HEK293 (cell line): ENCODE results near the gene PSPH.

Experiments
- CTCF ChIA-PET: fragments of 350-600 bp; formaldehyde crosslinking; extraction: SDS; loops from one replicate; lab custom pipeline; 2021; ENCODE audit warnings: antibody characterized with exemption; lab: Yijun Ruan, JAX
- POLR2A ChIA-PET: fragments of 300-600 bp; formaldehyde crosslinking; extraction: SDS; loops from one replicate; lab custom pipeline; 2020; ENCODE audit warnings: antibody characterized with exemption, inconsistent platforms; lab: Yijun Ruan, JAX
- H3K27ac ChIP-seq: fragments of 200-500 bp; sonication (Bioruptor generic); 2 replicates; pipeline ENCODE4 v1.5.1; 2014; ENCODE audit warnings: low read depth, low read length, control low read depth, inconsistent platforms; ENCODE audit errors: extremely low read depth
- H3K36me3 ChIP-seq, 2 experiments: fragments of 200-500 bp in 1 of 2; sonication (Bioruptor generic) in 1 of 2; 1 replicate in 1 of 2; 2 replicates in 1 of 2; pipeline ENCODE4 v1.5.1; 2014 to 2017; ENCODE audit warnings: inconsistent platforms in 2 of 2, low read length in 2 of 2; ENCODE audit not compliant: control insufficient read depth in 2 of 2, insufficient read depth in 1 of 2
- H3K4me1 ChIP-seq: fragments of 200-500 bp; sonication (Bioruptor generic); 2 replicates; pipeline ENCODE4 v1.5.1; 2014; ENCODE audit warnings: mild to moderate bottlenecking, low read length, inconsistent platforms; ENCODE audit not compliant: control insufficient read depth, insufficient read depth
- H3K4me3 ChIP-seq: 2 replicates; pipeline ENCODE4 v1.5.1; 2011; ENCODE audit warnings: low read depth, mild to moderate bottlenecking, control low read depth, low read length, moderate library complexity
- H3K9me3 ChIP-seq: fragments of 200-500 bp; sonication (Bioruptor generic); 2 replicates; pipeline ENCODE4 v1.5.1; 2014; ENCODE audit warnings: low read depth, low read length, inconsistent platforms; ENCODE audit not compliant: control insufficient read depth, insufficient read depth
- IKZF3 ChIP-seq: fragments of 450-650 bp; IDR thresholded peaks from 2 replicates; pipeline ENCODE4 v1.5.0; 2018; ENCODE audit warnings: missing biosample characterization, mild to moderate bottlenecking, missing genetic modification characterization, moderate library complexity
- KLF8 ChIP-seq: fragments of 450-650 bp; formaldehyde crosslinking; IDR thresholded peaks from 2 replicates; pipeline ENCODE4 v1.5.1; 2016; ENCODE audit warnings: missing biosample characterization, missing genetic modification characterization
- KLF9 ChIP-seq: fragments of 450-650 bp; formaldehyde crosslinking; IDR thresholded peaks from 2 replicates; pipeline ENCODE4 v1.5.1; 2016; ENCODE audit warnings: missing biosample characterization, missing genetic modification characterization, low read depth
- PBX3 ChIP-seq: sonication (generic); formaldehyde crosslinking; IDR thresholded peaks from 2 replicates; pipeline ENCODE4 v1.8.1; 2022; ENCODE audit warnings: mild to moderate bottlenecking, moderate library complexity, missing genetic modification reagents
- ZBTB20 ChIP-seq: fragments of 450-650 bp; formaldehyde crosslinking; IDR thresholded peaks from 2 replicates; pipeline ENCODE4 v1.5.1; 2016; ENCODE audit warnings: missing biosample characterization, missing genetic modification characterization
- ZBTB48 ChIP-seq: fragments of 450-650 bp; formaldehyde crosslinking; IDR thresholded peaks from 2 replicates; pipeline ENCODE4 v1.5.1; 2016; ENCODE audit warnings: missing biosample characterization, missing genetic modification characterization
- ZBTB49 ChIP-seq: fragments of 450-650 bp; formaldehyde crosslinking; IDR thresholded peaks from 2 replicates; pipeline ENCODE4 v1.5.1; 2016; ENCODE audit warnings: missing biosample characterization, missing genetic modification characterization, low read depth
- ZNF155 ChIP-seq: fragments of 450-650 bp; formaldehyde crosslinking; IDR thresholded peaks from 2 replicates; pipeline ENCODE4 v1.5.1; 2016; ENCODE audit warnings: missing biosample characterization, missing genetic modification characterization
- ZNF157 ChIP-seq: fragments of 450-650 bp; formaldehyde crosslinking; IDR thresholded peaks from 2 replicates; pipeline ENCODE4 v1.5.1; 2016; ENCODE audit warnings: missing biosample characterization, missing genetic modification characterization
- ZNF18 ChIP-seq: fragments of 450-650 bp; formaldehyde crosslinking; IDR thresholded peaks from 2 replicates; pipeline ENCODE4 v1.5.1; 2016; ENCODE audit warnings: missing biosample characterization, missing genetic modification characterization
- ZNF211 ChIP-seq: fragments of 450-650 bp; formaldehyde crosslinking; IDR thresholded peaks from 2 replicates; pipeline ENCODE4 v1.5.1; 2016; ENCODE audit warnings: low read depth, missing biosample characterization, missing genetic modification characterization
- ZNF26 ChIP-seq: fragments of 450-650 bp; formaldehyde crosslinking; IDR thresholded peaks from 2 replicates; pipeline ENCODE4 v1.5.1; 2016; ENCODE audit warnings: missing biosample characterization, missing genetic modification characterization
- ZNF37A ChIP-seq: fragments of 450-650 bp; IDR thresholded peaks from 2 replicates; pipeline ENCODE4 v1.5.1; 2018; ENCODE audit warnings: missing biosample characterization, missing genetic modification characterization
- ZNF48 ChIP-seq: fragments of 450-650 bp; formaldehyde crosslinking; IDR thresholded peaks from 2 replicates; pipeline ENCODE4 v1.5.1; 2016; ENCODE audit warnings: missing biosample characterization, missing genetic modification characterization
- ZNF514 ChIP-seq: fragments of 450-650 bp; formaldehyde crosslinking; IDR thresholded peaks from 2 replicates; pipeline ENCODE4 v1.5.1; 2016; ENCODE audit warnings: missing biosample characterization, missing genetic modification characterization
- ZNF530 ChIP-seq: fragments of 450-650 bp; formaldehyde crosslinking; IDR thresholded peaks from 2 replicates; pipeline ENCODE4 v1.5.1; 2016; ENCODE audit warnings: low read depth, missing biosample characterization, missing genetic modification characterization
- ZNF544 ChIP-seq: fragments of 450-650 bp; formaldehyde crosslinking; IDR thresholded peaks from 2 replicates; pipeline ENCODE4 v1.5.0; 2017; ENCODE audit warnings: missing biosample characterization, missing genetic modification characterization
- ZNF549 ChIP-seq: fragments of 450-650 bp; IDR thresholded peaks from 2 replicates; pipeline ENCODE4 v1.5.1; 2018; ENCODE audit warnings: missing biosample characterization, missing genetic modification characterization, mild to moderate bottlenecking, inconsistent platforms, moderate library complexity
- ZNF596 ChIP-seq: fragments of 450-650 bp; IDR thresholded peaks from 2 replicates; pipeline ENCODE4 v1.5.0; 2018; ENCODE audit warnings: missing biosample characterization, mild to moderate bottlenecking, missing genetic modification characterization, moderate library complexity
- ZNF791 ChIP-seq: fragments of 450-650 bp; formaldehyde crosslinking; IDR thresholded peaks from 2 replicates; pipeline ENCODE4 v1.5.1; 2016; ENCODE audit warnings: missing biosample characterization, missing genetic modification characterization
- TF ChIP-seq, protein P1 (sequence below): fragments of 450-650 bp; formaldehyde crosslinking; IDR thresholded peaks from 2 replicates; pipeline ENCODE4 v1.5.1; 2016; ENCODE audit warnings: missing biosample characterization, missing genetic modification characterization
- TF ChIP-seq, protein P2 (sequence below): fragments of 450-650 bp; formaldehyde crosslinking; IDR thresholded peaks from 2 replicates; pipeline ENCODE4 v1.5.1; 2016; ENCODE audit warnings: missing biosample characterization, missing genetic modification characterization

Gene PSPH

DNA sequence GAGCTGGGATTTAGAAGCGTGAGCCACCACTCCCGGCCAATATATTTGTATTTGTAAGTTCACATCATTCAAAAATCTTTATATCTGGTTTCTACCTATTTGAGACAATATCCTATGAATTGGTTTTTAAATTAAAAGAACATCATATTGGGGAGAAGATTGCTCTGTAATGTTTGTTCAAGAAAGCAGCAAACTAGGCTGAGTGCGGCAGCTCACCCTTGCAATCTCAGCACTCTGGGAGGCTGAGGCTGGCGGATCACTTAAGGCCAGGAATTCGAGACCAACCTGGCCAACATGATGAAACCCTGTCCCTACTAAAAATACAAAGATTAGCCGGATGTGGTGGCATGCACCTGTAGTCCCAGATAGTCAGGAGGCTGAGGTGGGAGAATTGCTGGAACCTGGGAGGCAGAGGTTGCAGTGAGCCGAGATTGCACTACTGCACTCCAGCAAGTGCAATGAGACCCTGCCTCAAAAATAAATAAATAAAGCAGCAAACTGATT, 77.4 kb downstream of the PSPH start:
- no peak overlapping the region for H3K27ac ChIP-seq
- H3K9me3 ChIP-seq, result no peaks in the 10 kb centered on the region
- ChIA-PET POLR2A (no interaction called here), CTCF (no interaction called here)
- H3K4me1 ChIP-seq, result peaks cover 19% of the 10 kb centered on the region
- H3K4me3 ChIP-seq, result no peak overlapping the region
- H3K36me3 ChIP-seq, result peaks cover 9 to 16% of the 10 kb centered on the region in 2 experiments
- TF ChIP-seq, protein P1, sequence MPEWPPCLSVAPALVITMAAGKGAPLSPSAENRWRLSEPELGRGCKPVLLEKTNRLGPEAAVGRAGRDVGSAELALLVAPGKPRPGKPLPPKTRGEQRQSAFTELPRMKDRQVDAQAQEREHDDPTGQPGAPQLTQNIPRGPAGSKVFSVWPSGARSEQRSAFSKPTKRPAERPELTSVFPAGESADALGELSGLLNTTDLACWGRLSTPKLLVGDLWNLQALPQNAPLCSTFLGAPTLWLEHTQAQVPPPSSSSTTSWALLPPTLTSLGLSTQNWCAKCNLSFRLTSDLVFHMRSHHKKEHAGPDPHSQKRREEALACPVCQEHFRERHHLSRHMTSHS (tag by site-specific recombination), result no peak
- no peak for TF ChIP-seq ZNF37A
- TF ChIP-seq ZBTB48, result no peak
- no peak for TF ChIP-seq ZNF18
- TF ChIP-seq ZBTB49 (tag by site-specific recombination), result no peak

DNA sequence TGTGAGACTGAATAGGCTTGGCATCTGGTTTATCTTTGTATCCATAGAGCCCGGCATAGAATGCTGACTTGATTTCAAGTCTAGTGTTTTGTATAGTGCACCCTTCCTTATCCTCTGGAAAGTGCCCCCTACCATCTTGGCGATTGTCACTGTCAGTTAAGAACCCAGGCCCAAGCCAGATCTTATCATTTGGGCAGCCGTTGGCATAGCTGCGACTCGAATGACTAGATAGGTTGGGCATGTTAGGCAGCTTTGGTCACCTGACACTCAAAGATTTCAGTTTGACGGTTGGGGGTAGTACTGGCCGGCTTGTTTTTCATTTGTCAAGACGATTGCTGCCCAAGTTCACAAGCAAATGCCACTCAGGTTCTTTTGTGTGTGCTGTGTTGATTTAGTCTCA, 80.3 kb downstream of the PSPH start:
- peaks cover 11 to 18% of the 10 kb centered on the region in 2 experiments; a peak in 2 of 3 replicates for H3K36me3 ChIP-seq
- TF ChIP-seq ZNF549 (tag by site-specific recombination) (peak; percentile 60), ZNF791 (tag by site-specific recombination) (no peak)
- H3K27ac ChIP-seq, result no peak overlapping the region
- ChIA-PET POLR2A (interaction anchor here (1.0 kb wide), 1 partner anchor 9 kb away, joined by 3 read pairs; no protein-coding TSS in a partner anchor), CTCF (no interaction called here)
- no peak overlapping the region for H3K4me3 ChIP-seq
- peaks cover 3% of the 10 kb centered on the region; the same call in 1 of the 2 replicates for H3K4me1 ChIP-seq
- H3K9me3 ChIP-seq, result no peaks in the 10 kb centered on the region

GRCh38 chr7:55970561-55970960, 80.7 kb downstream of the PSPH start:
- 0 out of 2 replicates have a peak, but pooled peaks cover 2% of the 10 kb centered on the region for H3K4me1 ChIP-seq
- no peaks in the 10 kb centered on the region for H3K9me3 ChIP-seq
- CTCF ChIA-PET, result no interaction called here
- peaks cover 11 to 18% of the 10 kb centered on the region in 2 experiments; a peak in 2 of 3 replicates for H3K36me3 ChIP-seq
- TF ChIP-seq ZNF514 (no peak), ZBTB20 (tag by site-specific recombination) (no peak), KLF8 (no peak), ZNF48 (no peak), KLF9 (tag by site-specific recombination) (no peak), ZNF530 (tag by site-specific recombination) (no peak), ZNF157 (tag by site-specific recombination) (no peak), ZNF544 (tag by site-specific recombination) (no peak), IKZF3 (no peak), ZNF596 (tag by site-specific recombination) (no peak), ZNF211 (tag by site-specific recombination) (no peak), PBX3 (CRISPR knock-in tag) (no peak), ZNF155 (no peak), ZNF26 (tag by site-specific recombination) (no peak)
- TF ChIP-seq, protein P2, sequence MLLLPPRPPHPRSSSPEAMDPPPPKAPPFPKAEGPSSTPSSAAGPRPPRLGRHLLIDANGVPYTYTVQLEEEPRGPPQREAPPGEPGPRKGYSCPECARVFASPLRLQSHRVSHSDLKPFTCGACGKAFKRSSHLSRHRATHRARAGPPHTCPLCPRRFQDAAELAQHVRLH, result no peak
- H3K4me3 ChIP-seq, result no peak overlapping the region
- H3K27ac ChIP-seq, result no peak overlapping the region
- POLR2A ChIA-PET, result no interaction called here
